GM12801 (cell line): ENCODE results near the gene C11orf87.

Experiments used
- CTCF ChIP-seq: IDR thresholded peaks from one replicate; pipeline ENCODE4 v1.5.1; 2011; ENCODE audit warnings: control low read depth; ENCODE audit not compliant: insufficient read length; ENCODE audit errors: extremely low read depth

Gene C11orf87

GRCh38 chr11:109424901-109425300 lies 2.9 kb downstream of the C11orf87 start:
- TF ChIP-seq CTCF = no peak

GRCh38 chr11:109425554-109425953 lies 3.6 kb downstream of the C11orf87 start:
- no peak for TF ChIP-seq CTCF

- TF ChIP-seq CTCF = no peak
Observed at GRCh38 chr11:109426442-109427240, 4.7 kb downstream of the C11orf87 start.

GRCh38 chr11:109432105-109432504 lies 10.1 kb downstream of the C11orf87 start:
- no peak for TF ChIP-seq CTCF

GRCh38 chr11:109433753-109434256 lies 11.8 kb downstream of the C11orf87 start:
- TF ChIP-seq CTCF = no peak

GRCh38 chr11:109435121-109435742 lies 13.2 kb downstream of the C11orf87 start:
- TF ChIP-seq CTCF = no peak

- no peak for TF ChIP-seq CTCF
Observed at GRCh38 chr11:109439684-109440083, 17.7 kb downstream of the C11orf87 start.
